OCI-LY1 (cell line): ENCODE data around the gene KRTAP3-1.

Experiments
- H2AFZ ChIP-seq: fragments of 200-600 bp; sonication (generic), shearing (Covaris generic); 2 replicates; pipeline ENCODE4 v1.6.0; 2014; ENCODE audit warnings: antibody characterized with exemption, mild to moderate bottlenecking, low read length
- H3F3A ChIP-seq: fragments of 200-600 bp; sonication (generic), shearing (Covaris generic); 2 replicates; pipeline ENCODE4 v1.6.0; 2014; ENCODE audit warnings: mild to moderate bottlenecking, antibody characterized with exemption, low read length, moderate library complexity; ENCODE audit not compliant: insufficient read depth
- H3K27ac ChIP-seq: fragments of 200-600 bp; sonication (generic); 2 replicates; pipeline ENCODE4 v1.5.1; 2014; ENCODE audit warnings: low read length, mixed run types, mild to moderate bottlenecking, low read depth; ENCODE audit not compliant: poor library complexity, severe bottlenecking
- H3K27me3 ChIP-seq: fragments of 200-600 bp; sonication (generic); 2 replicates; pipeline ENCODE4 v1.6.0; 2014; ENCODE audit warnings: antibody characterized with exemption, mild to moderate bottlenecking, low read length, moderate library complexity; ENCODE audit not compliant: insufficient read depth
- H3K36me3 ChIP-seq: fragments of 200-600 bp; sonication (generic); 2 replicates; pipeline ENCODE4 v1.6.1; 2014; ENCODE audit warnings: mild to moderate bottlenecking, antibody characterized with exemption, low read length, moderate library complexity, mixed read lengths; ENCODE audit not compliant: insufficient read depth
- H3K4me1 ChIP-seq: fragments of 200-600 bp; sonication (generic); 2 replicates; pipeline ENCODE4 v1.5.1; 2014; ENCODE audit warnings: mild to moderate bottlenecking, low read length, moderate library complexity; ENCODE audit not compliant: insufficient read depth, severe bottlenecking
- H3K4me2 ChIP-seq: fragments of 200-600 bp; sonication (generic), shearing (Covaris generic); 2 replicates; pipeline ENCODE4 v1.6.1; 2014; ENCODE audit warnings: low read length
- H3K4me3 ChIP-seq: fragments of 200-600 bp; sonication (generic); 2 replicates; pipeline ENCODE4 v1.5.1; 2014; ENCODE audit warnings: low read length, low read depth, mild to moderate bottlenecking, mixed read lengths; ENCODE audit not compliant: poor library complexity, severe bottlenecking
- H3K79me2 ChIP-seq: fragments of 200-600 bp; shearing (Covaris generic); 2 replicates; pipeline ENCODE4 v1.6.1; 2016; ENCODE audit warnings: mixed run types, low read length, mixed read lengths; ENCODE audit not compliant: insufficient read depth
- H3K9ac ChIP-seq: fragments of 200-600 bp; sonication (generic), shearing (Covaris generic); 2 replicates; pipeline ENCODE4 v1.6.1; 2014; ENCODE audit warnings: mild to moderate bottlenecking, low read length, mixed read lengths
- H3K9me2 ChIP-seq: fragments of 200-600 bp; sonication (generic), shearing (Covaris generic); 2 replicates; pipeline ENCODE4 v1.6.1; 2014; ENCODE audit warnings: low read depth, mild to moderate bottlenecking, low read length, mixed read lengths
- H3K9me3 ChIP-seq: fragments of 200-600 bp; shearing (Covaris generic); 2 replicates; pipeline ENCODE4 v1.6.1; 2014; ENCODE audit warnings: low read length, mixed read lengths
- H4K20me1 ChIP-seq: fragments of 200-600 bp; sonication (generic), shearing (Covaris generic); 2 replicates; pipeline ENCODE4 v1.6.0; 2016; ENCODE audit warnings: mild to moderate bottlenecking, low read length; ENCODE audit not compliant: insufficient read depth
- CTCF ChIP-seq: fragments of 200-600 bp; sonication (generic), shearing (Covaris generic); IDR thresholded peaks from 2 replicates; pipeline ENCODE4 v1.5.1; 2017; ENCODE audit warnings: mild to moderate bottlenecking, antibody characterized with exemption, low read length, moderate library complexity, mixed read lengths
- EZH2 ChIP-seq: fragments of 200-600 bp; sonication (generic), shearing (Covaris generic); IDR thresholded peaks from 2 replicates; pipeline ENCODE4 v1.8.0; 2017; ENCODE audit warnings: borderline replicate concordance, mixed run types, mild to moderate bottlenecking, antibody characterized with exemption, low read length, moderate library complexity, mixed read lengths

Gene KRTAP3-1

DNA sequence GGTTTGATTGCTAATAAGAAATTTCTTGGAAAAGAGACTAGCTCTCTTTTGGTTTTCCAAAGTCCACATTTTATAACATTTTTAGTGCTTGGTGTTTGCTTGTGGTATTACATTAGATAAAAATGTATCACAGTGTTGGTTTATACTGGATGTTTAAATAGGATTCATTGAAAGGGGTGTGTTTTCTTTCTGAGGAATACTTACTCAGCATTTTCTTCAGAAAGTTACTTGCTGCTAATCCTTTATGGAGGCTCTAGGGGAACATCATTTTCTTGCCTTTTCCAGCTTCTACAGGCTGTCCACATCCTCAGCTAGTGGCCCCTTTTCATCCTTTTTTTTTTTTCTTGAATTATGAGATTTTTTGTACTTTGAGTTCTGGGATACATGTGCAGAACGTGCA, 41.3 kb downstream of the KRTAP3-1 start:
- Histone ChIP-seq H3K4me2 (no peak overlapping the region), H2AFZ (no peak overlapping the region), H3K4me1 (no peaks in the 10 kb centered on the region), H3K79me2 (no peaks in the 10 kb centered on the region), H3K27ac (no peak overlapping the region), H3K36me3 (no peaks in the 10 kb centered on the region), H3K9me2 (no peaks in the 10 kb centered on the region), H3F3A (no peaks in the 10 kb centered on the region), H3K9me3 (no peaks in the 10 kb centered on the region), H3K4me3 (no peak overlapping the region), H3K9ac (no peak overlapping the region), H3K27me3 (no peaks in the 10 kb centered on the region), H4K20me1 (no peaks in the 10 kb centered on the region)
- no peak for TF ChIP-seq EZH2
- no peak for TF ChIP-seq CTCF

DNA sequence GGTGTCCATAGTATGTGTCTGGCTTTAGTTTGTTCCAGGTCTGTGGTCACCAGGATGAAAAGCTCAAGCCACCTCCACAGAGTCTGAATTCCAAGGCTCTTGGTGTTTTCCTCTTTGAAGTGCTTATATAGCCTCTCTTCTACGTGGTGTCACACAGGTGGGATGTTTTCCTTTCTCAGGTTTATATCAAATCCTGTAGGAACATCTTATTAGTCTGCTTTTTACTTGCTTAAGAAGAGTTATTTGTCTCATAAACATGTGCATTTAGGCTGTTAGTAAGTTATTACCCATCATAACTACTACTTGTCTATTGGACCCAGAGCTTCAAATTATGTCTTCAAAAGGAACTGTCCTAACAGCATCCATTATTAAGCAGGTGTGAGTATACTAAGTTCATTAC, 42.1 kb downstream of the KRTAP3-1 start, which contains the start of gene KRT39:
Gene KRT39, minus strand, starts transcription at position 101 of the 400 bp plus-strand sequence. Its CDS starts 92 bp downstream, at position 9.
- Histone ChIP-seq H3K9me3 (no peaks in the 10 kb centered on the region), H3K4me1 (no peaks in the 10 kb centered on the region), H3K27ac (no peak within 1 kb of the TSS), H3F3A (no peaks in the 10 kb centered on the region), H3K36me3 (no peaks in the 10 kb centered on the region), H2AFZ (no peak within 1 kb of the TSS), H3K9me2 (no peaks in the 10 kb centered on the region), H4K20me1 (no peaks in the 10 kb centered on the region), H3K79me2 (no peaks in the 10 kb centered on the region), H3K4me2 (no peak within 1 kb of the TSS), H3K9ac (no peak within 1 kb of the TSS), H3K4me3 (no peak within 1 kb of the TSS), H3K27me3 (no peaks in the 10 kb centered on the region)
- no peak for TF ChIP-seq EZH2
- TF ChIP-seq CTCF: no peak

GRCh38 chr17:40963838-40964237, 45.1 kb downstream of the KRTAP3-1 start:
- Histone ChIP-seq H3K9me2 (no peaks in the 10 kb centered on the region), H3K79me2 (no peaks in the 10 kb centered on the region), H3F3A (no peaks in the 10 kb centered on the region), H3K4me2 (no peak overlapping the region), H3K9me3 (no peaks in the 10 kb centered on the region), H3K27ac (no peak overlapping the region), H4K20me1 (no peaks in the 10 kb centered on the region), H3K4me1 (no peaks in the 10 kb centered on the region), H2AFZ (no peak overlapping the region), H3K27me3 (no peaks in the 10 kb centered on the region), H3K9ac (no peak overlapping the region), H3K36me3 (no peaks in the 10 kb centered on the region), H3K4me3 (no peak overlapping the region)
- peak; percentile 66 for TF ChIP-seq CTCF
- TF ChIP-seq EZH2: no peak
